Measurements from ENCODE around the gene OLFML3. TPM values are rescaled to one million over a fixed set of nuclear protein-coding genes. Genes with fewer than 3 reads are reported as not detected.

The OLFML3 gene
- total RNA-seq, 6 experiments from 2014 or later = 1.8 to 13.8 (median 6.6) TPM

GRCh38 chr1:113938192-113938591, 41.1 kb upstream of the OLFML3 start:
- no peaks in the 10 kb centered on the region for H3K27me3 ChIP-seq
- intact Hi-C loops (cut with DNase I) = no loop called here
- DNase-seq (no peak), ATAC-seq (no peak)
- no peaks in the 10 kb centered on the region for H3K9me3 ChIP-seq
- peaks cover 0 to 5% (median 0%) of the 10 kb centered on the region in 4 donors for H3K36me3 ChIP-seq
- 69% methylated on average over 4 of the region's 5 CpGs for WGBS (ENCODE audit: insufficient coverage, low coverage, low lambda C conversion rate, missing lambda C conversion rate)
- peaks cover 0 to 26% (median 12%) of the 10 kb centered on the region in 4 donors for H3K4me1 ChIP-seq
- TF ChIP-seq CTCF (IDR thresholded peaks at IDR 0.05) (no peak), POLR2A (IDR thresholded peaks at IDR 0.05) (no peak)
- H3K4me3 ChIP-seq = no peak overlapping the region
- H3K27ac ChIP-seq = no peak overlapping the region

GRCh38 chr1:113940365-113941244, 38.7 kb upstream of the OLFML3 start:
- peaks cover 0 to 5% (median 0%) of the 10 kb centered on the region in 4 donors for H3K36me3 ChIP-seq
- no peaks in the 10 kb centered on the region for H3K27me3 ChIP-seq
- intact Hi-C loops (cut with DNase I) = no loop called here
- ATAC-seq = peak in 1 of 4 donors; percentile 21
- H3K4me1 ChIP-seq = peaks cover 0 to 12% (median 5%) of the 10 kb centered on the region in 4 donors
- H3K9me3 ChIP-seq = no peaks in the 10 kb centered on the region
- 65% methylated on average over 13 of the region's 16 CpGs for WGBS (ENCODE audit: insufficient coverage, low coverage, low lambda C conversion rate, missing lambda C conversion rate)
- peak overlapping the region in 1 of 3 donors; percentile 14 for H3K27ac ChIP-seq
- DNase-seq = peak in 1 of 3 donors; percentile 50
- TF ChIP-seq POLR2A (IDR thresholded peaks at IDR 0.05) = no peak
- TF ChIP-seq CTCF (IDR thresholded peaks at IDR 0.05) = no peak
- no peak overlapping the region for H3K4me3 ChIP-seq

GRCh38 chr1:113941245-113941559, 38.1 kb upstream of the OLFML3 start:
- 44% methylated on average over 6 of the region's 7 CpGs for WGBS (ENCODE audit: insufficient coverage, low coverage, low lambda C conversion rate, missing lambda C conversion rate)
- intact Hi-C loops (cut with DNase I) = no loop called here
- Histone ChIP-seq H3K36me3 (peaks cover 0 to 5% (median 0%) of the 10 kb centered on the region in 4 donors), H3K27me3 (no peaks in the 10 kb centered on the region), H3K4me1 (peaks cover 0 to 18% (median 6%) of the 10 kb centered on the region in 4 donors), H3K4me3 (no peak overlapping the region), H3K9me3 (no peaks in the 10 kb centered on the region), H3K27ac (peak overlapping the region in 1 of 3 donors; percentile 14)
- peak; percentile 54 to 89 (median 77) for ATAC-seq
- peak in 1 of 3 donors; percentile 61 for DNase-seq
- TF ChIP-seq POLR2A (IDR thresholded peaks at IDR 0.05) (no peak), CTCF (IDR thresholded peaks at IDR 0.05) (no peak)

- no peaks in the 10 kb centered on the region for H3K27me3 ChIP-seq
- ATAC-seq (no peak), DNase-seq (no peak)
- H3K36me3 ChIP-seq = peaks cover 0 to 5% (median 0%) of the 10 kb centered on the region in 4 donors
- H3K9me3 ChIP-seq = no peaks in the 10 kb centered on the region
- TF ChIP-seq POLR2A (IDR thresholded peaks at IDR 0.05) = no peak
- TF ChIP-seq CTCF (IDR thresholded peaks at IDR 0.05) = no peak
- no peak overlapping the region for H3K27ac ChIP-seq
- intact Hi-C loops (cut with DNase I) = no loop called here
- no peak overlapping the region for H3K4me3 ChIP-seq
- peaks cover 0 to 32% (median 16%) of the 10 kb centered on the region in 4 donors for H3K4me1 ChIP-seq
These were observed 36.7 kb upstream of the OLFML3 start for GRCh38 chr1:113942527-113942926.

Measured in right lobe of liver (tissue), 6 donors.